Stimulated activated CD8-positive, alpha-beta memory T cell treated with anti-CD3 and anti-CD28 coated beads, Interleukin-7, amount 100 ng/mL, for 24 hours (primary cell): ENCODE data around the gene CBFA2T2.

Source experiments
- DNase-seq: peaks from one replicate; pipeline ENCODE4 v3.0.0-alpha.2; 2020; ENCODE audit warnings: low read depth

The CBFA2T2 gene

GRCh38 chr20:33677991-33678702, 188.3 kb downstream of the CBFA2T2 start:
- no peak for DNase-seq

GRCh38 chr20:33679758-33680485, 190.0 kb downstream of the CBFA2T2 start:
- DNase-seq: no peak

- no peak for DNase-seq
These were observed 190.8 kb downstream of the CBFA2T2 start for GRCh38 chr20:33680686-33681085.

- no peak for DNase-seq
These were observed 191.4 kb downstream of the CBFA2T2 start for GRCh38 chr20:33681288-33681687.

GRCh38 chr20:33681728-33682353, 191.9 kb downstream of the CBFA2T2 start:
- DNase-seq: no peak

GRCh38 chr20:33684533-33685327, 194.8 kb downstream of the CBFA2T2 start:
- no peak for DNase-seq

GRCh38 chr20:33685328-33686099, 195.6 kb downstream of the CBFA2T2 start:
- DNase-seq: no peak

GRCh38 chr20:33686100-33686983, 196.4 kb downstream of the CBFA2T2 start, which contains the start of gene E2F1:
Gene E2F1, minus strand, starts transcription at chr20:33686385. Its CDS starts 121 bp downstream, at chr20:33686264.
- DNase-seq: peak; percentile 89

GRCh38 chr20:33686984-33687366, 197.1 kb downstream of the CBFA2T2 start:
- no peak for DNase-seq

GRCh38 chr20:33687370-33687915, 197.5 kb downstream of the CBFA2T2 start:
- no peak for DNase-seq

- no peak for DNase-seq
These were observed 198.4 kb downstream of the CBFA2T2 start for GRCh38 chr20:33687993-33688937.

GRCh38 chr20:33688938-33689424, 199.1 kb downstream of the CBFA2T2 start:
- DNase-seq: no peak

- DNase-seq: no peak
These were observed 199.6 kb downstream of the CBFA2T2 start for GRCh38 chr20:33689493-33689892.

- DNase-seq: no peak
These were observed 200.1 kb downstream of the CBFA2T2 start for GRCh38 chr20:33689973-33690372.

- DNase-seq: no peak
These were observed 203.4 kb downstream of the CBFA2T2 start for GRCh38 chr20:33693289-33693688.

- no peak for DNase-seq
These were observed 204.1 kb downstream of the CBFA2T2 start for GRCh38 chr20:33693741-33694638.

- DNase-seq: no peak
These were observed 204.7 kb downstream of the CBFA2T2 start for GRCh38 chr20:33694639-33695012.

GRCh38 chr20:33696448-33696847, 206.6 kb downstream of the CBFA2T2 start:
- no peak for DNase-seq
